GM10248 (cell line): ENCODE measurements around the gene MGAT4D.
A peak's percentile ranks its signal among the peaks of the same experiment; 100 is the strongest.
"Not testable (repeated sequence)": the region's sequence is repeated elsewhere in the genome, so short reads cannot be mapped to it uniquely, and the experiment has no call there.

ENCODE experiments used
- CTCF ChIA-PET: fragments of 300-600 bp; sonication (Branson Sonifier 250); formaldehyde crosslinking; extraction: SDS; loops from one replicate; lab custom pipeline; 2021; ENCODE audit warnings: antibody characterized with exemption; lab: Yijun Ruan, JAX
- POLR2A ChIA-PET: fragments of 350-650 bp; sonication (Branson Sonifier 250); formaldehyde crosslinking; extraction: SDS; loops from one replicate; lab custom pipeline; 2020; ENCODE audit warnings: antibody characterized with exemption; lab: Yijun Ruan, JAX
- DNase-seq: peaks from one replicate; pipeline ENCODE4 v3.0.0; 2012; ENCODE audit errors: extremely low spot score
- TF ChIP-seq, protein P1 (sequence below): IDR thresholded peaks from 2 replicates; pipeline ENCODE4 v1.5.1; 2012; ENCODE audit warnings: mild to moderate bottlenecking, low read depth; ENCODE audit errors: extremely low read depth, missing control alignments, control extremely low read depth

MGAT4D gene

DNA sequence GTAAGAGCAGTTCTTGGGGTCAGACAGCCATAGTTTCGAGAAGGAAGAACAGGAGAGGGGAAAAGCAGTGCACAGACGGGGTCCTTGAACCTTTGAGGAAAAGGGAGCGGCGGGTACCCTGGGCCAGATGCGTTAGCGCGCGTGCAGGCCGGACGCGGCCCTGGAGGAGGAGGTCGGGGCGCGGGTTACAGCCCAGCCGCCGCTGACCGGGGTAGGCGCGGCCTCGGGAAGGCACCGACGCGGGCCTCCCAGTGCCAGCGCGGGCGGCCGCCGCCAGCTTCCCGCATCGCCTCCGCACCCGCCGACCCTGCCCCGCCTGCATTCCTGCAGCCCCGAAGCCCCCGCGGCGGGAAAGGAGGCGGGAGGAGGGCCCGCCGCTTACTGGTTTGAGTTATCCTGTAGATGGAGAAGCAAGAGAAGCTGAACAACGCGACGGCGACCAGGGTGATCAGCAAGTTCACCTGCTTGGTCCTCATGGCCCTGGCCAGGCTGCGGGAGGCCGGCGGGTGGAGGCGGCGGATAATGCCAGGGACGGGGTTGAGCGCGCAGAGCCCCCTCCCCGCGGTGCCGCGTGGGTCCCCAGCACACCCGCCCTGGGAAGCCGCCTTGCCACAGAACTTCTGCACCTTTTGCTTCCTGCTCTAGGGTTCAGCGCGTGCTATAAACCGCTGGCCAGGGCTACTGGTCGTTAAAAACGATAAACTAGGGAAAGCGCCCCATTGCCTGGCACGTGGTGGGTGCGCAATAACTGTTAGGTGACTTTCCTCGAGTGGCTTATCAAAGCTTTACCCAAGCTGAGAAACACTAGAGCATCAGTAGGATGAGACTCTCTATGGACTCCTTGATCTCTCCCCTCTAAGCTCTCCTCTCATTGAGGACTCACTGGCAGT, at the start of gene MGAT4D:
TSS of gene MGAT4D (minus strand) at position 547 of the 890 bp plus-strand sequence. CDS start at position 476, 71 bp downstream.
- TF ChIP-seq, protein P1, sequence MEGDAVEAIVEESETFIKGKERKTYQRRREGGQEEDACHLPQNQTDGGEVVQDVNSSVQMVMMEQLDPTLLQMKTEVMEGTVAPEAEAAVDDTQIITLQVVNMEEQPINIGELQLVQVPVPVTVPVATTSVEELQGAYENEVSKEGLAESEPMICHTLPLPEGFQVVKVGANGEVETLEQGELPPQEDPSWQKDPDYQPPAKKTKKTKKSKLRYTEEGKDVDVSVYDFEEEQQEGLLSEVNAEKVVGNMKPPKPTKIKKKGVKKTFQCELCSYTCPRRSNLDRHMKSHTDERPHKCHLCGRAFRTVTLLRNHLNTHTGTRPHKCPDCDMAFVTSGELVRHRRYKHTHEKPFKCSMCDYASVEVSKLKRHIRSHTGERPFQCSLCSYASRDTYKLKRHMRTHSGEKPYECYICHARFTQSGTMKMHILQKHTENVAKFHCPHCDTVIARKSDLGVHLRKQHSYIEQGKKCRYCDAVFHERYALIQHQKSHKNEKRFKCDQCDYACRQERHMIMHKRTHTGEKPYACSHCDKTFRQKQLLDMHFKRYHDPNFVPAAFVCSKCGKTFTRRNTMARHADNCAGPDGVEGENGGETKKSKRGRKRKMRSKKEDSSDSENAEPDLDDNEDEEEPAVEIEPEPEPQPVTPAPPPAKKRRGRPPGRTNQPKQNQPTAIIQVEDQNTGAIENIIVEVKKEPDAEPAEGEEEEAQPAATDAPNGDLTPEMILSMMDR: no peak
- ChIA-PET POLR2A (no interaction called here), CTCF (interaction anchor here (1.1 kb wide), 2 partner anchors 9 to 19 kb away, joined by 3 to 4 read pairs; no protein-coding TSS in a partner anchor)
- no peak for DNase-seq

DNA sequence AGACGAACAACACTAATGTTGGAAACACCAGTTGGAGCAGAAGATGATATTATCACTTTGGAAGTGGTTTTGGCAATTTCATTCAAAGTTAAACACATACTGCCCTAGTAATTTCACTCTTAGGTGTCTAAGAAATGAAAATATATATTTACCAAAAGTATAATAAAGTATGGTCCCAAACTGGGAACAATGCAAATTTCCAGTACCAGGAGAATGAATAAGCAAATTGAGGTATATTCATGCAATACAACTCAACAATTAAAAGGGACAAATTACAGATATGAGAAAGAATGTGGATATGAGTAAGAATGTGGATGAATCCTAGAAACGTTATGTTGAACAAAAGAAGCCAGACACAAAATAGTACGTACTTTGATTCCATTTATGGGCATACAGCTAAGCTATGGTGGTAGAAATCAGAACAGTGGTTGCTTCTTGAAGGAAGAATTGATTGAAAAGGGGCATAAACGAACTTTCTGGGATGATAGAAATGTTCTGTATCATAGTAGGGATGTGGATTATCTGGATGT, 35.9 kb upstream of the MGAT4D start:
- POLR2A ChIA-PET: no interaction called here
- CTCF ChIA-PET: interaction anchor here (1.9 kb wide), 1 partner anchor 9 kb away, joined by 10 read pairs; the partner anchor contains the start of gene ELMOD2
- TF ChIP-seq, protein P1: no peak
- no peak for DNase-seq

DNA sequence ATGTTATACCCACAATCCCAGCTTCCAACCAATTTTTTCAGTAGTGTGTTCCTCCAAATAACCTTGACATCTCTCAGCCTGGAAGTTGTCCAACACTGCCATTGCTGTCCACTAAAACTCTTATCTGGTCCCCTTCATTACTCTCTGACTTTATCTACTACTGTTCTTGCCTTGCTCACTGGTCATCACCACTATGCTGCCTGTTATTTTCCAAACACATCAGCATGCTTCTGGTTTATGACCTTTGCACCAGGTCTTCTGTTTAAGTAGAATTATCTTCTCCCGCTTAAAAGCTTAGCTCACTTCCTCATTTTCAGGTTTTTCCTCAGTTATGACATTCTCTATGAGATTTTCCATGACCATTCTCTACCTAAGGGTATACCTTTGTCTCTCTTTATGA, 31.3 kb upstream of the MGAT4D start:
- CTCF ChIA-PET: no interaction called here
- DNase-seq: no peak
- TF ChIP-seq, protein P1: no peak
- POLR2A ChIA-PET: no interaction called here

DNA sequence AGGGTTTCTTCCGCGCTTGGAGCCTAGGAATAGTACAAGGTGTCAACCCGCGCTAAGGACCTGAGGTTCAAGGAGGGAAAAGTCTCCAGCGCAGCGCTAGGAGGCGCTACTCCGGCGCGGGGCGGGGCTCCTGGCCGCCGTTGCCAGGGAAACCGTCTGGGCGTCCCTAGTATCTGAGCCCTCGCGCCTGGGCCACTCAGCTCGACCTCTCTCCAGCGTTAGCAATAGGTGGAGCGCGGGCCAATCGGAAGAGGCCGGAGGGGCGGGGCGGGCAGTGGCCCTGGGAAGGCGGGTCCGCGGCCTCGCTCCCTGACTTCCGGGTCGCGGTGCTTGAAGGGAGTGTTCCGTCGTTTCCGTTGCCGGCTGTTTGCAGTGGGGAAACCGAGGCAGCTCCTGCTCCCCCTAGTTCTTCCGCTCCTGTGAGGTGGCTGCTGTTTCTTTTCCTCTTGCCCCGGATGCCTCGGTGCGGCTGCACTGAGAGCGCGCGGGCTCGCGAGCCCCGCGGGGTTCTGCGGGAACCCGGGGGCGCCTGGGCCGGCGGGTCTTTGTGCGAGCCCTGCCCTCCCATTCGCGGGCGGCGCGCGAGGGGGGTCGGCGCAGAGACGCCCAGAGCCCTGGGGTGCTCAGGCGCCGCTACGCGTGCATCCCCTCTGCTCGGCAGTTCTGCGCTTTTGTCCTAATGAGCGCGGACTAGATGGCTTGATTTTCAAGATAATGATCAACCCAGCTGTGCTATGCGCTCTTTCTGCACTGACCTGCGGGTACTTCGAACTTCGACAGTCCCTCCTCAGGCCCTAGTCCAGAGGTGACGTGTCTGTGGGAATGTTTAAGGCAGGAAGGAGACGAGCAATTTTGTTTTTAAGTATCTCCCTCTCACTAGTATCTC, 26.0 kb upstream of the MGAT4D start, which contains the start of gene ELMOD2:
TSS of gene ELMOD2 (plus strand) at position 312 of the 886 bp plus-strand sequence. CDS start 1,261 bp downstream, outside the sequence.
- TF ChIP-seq, protein P1: peak; percentile 95
- POLR2A ChIA-PET: interaction anchor here (0.7 kb wide), 1 partner anchor 143 kb away, joined by 3 read pairs; no protein-coding TSS in a partner anchor
- DNase-seq: peak; percentile 99
- CTCF ChIA-PET: interaction anchor here (0.7 to 2.8 kb wide), 19 partner anchors 9 to 330 kb away, joined by 3 to 16 read pairs (median 4); no protein-coding TSS in a partner anchor

DNA sequence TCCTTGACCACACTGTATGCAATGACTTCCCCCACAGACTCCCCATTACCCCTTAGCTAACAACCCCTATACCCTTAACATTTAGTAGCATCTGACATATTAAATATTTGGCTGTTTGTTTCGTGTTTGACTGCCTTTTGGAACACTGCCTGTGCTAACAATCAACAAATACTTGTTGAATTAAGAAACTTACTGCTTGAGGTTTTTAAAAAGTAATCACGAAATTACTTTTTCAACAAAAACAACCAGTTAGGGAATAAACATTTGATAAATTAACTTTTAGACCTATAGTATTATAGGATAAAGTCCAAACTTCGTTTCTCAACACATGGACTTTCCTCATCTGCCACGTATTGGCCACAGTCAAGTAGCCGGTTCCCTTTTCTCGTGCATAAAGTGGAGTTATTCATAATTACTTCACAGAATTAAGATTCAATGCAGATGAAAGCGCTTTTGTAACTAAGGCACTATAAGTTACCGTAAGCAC, 25.3 kb upstream of the MGAT4D start:
- DNase-seq: no peak
- CTCF ChIA-PET: interaction anchor here (0.8 to 2.8 kb wide), 8 partner anchors 12 to 111 kb away, joined by 3 to 16 read pairs (median 6); no protein-coding TSS in a partner anchor
- TF ChIP-seq, protein P1: no peak
- POLR2A ChIA-PET: interaction anchor here (0.7 kb wide), 1 partner anchor 142 kb away, joined by 3 read pairs; no protein-coding TSS in a partner anchor

DNA sequence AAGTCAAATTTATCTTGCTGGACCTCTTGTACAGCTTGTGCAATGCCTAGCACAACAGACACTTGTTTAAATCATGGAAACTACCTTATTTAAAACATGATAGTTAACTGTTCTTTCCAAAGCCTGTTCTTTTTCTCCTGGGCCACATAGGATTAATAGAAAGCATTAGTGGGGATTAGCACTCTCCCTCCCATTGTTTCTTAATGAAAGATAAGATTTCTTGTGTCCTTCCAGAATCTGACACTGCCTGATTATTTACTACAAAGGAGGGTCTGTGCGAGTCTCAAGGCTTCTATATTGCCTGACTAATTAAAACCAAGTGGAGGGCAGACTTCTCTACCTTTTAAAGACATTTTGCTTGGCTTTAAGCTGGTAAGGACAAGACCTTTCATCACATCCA, 17.3 kb upstream of the MGAT4D start:
- ChIA-PET CTCF (no interaction called here), POLR2A (no interaction called here)
- TF ChIP-seq, protein P1: no peak

DNA sequence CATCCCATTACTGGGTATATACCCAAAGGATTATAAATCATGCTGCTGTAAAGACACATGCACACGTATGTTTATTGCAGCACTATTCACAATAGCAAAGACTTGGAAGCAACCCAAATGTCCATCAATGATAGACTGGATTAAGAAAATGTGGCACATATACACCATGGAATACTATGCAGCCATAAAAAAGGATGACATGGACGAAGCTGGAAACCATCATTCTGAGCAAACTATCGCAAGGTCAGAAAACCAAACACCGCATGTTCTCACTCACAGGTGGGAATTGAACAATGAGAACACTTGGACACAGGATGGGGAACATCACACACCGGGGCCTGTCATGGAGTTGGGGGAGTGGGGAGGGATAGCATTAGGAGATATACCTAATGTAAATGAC, 15.7 kb upstream of the MGAT4D start:
- CTCF ChIA-PET: interaction anchor here (0.7 to 1.0 kb wide), 2 partner anchors 10 to 11 kb away, joined by 3 read pairs; partner anchors contain the start of gene ELMOD2
- POLR2A ChIA-PET, DNase-seq: not testable (repeated sequence)

More for the DNA sequence above, 17.3 kb upstream of the MGAT4D start:
- no peak for DNase-seq
